Endothelial cell (in vitro differentiated cells): ENCODE measurements around the gene MCU. TPM values are rescaled to one million over a fixed set of nuclear protein-coding genes. Genes with fewer than 3 reads are reported as not detected.
A peak's percentile ranks its signal among the peaks of the same experiment; 100 is the strongest.

Experiments
- DNase-seq: peaks from one replicate; pipeline ENCODE4 v3.0.0; 2021; ENCODE audit warnings: low spot score
- H3K27ac Mint-ChIP-seq: one replicate; pipeline ENCODE4 v1.8.0; 2021; ENCODE audit warnings: mixed read lengths, inconsistent platforms; ENCODE audit not compliant: unreplicated experiment
- H3K27me3 Mint-ChIP-seq: one replicate; pipeline ENCODE4 v1.8.0; 2021; ENCODE audit warnings: mild to moderate bottlenecking, moderate library complexity, mixed read lengths, inconsistent platforms; ENCODE audit not compliant: unreplicated experiment
- H3K36me3 Mint-ChIP-seq: one replicate; pipeline ENCODE4 v1.8.0; 2021; ENCODE audit warnings: mild to moderate bottlenecking, low read depth, mixed read lengths, inconsistent platforms; ENCODE audit not compliant: unreplicated experiment
- H3K4me1 Mint-ChIP-seq: one replicate; pipeline ENCODE4 v1.8.0; 2021; ENCODE audit warnings: mild to moderate bottlenecking, mixed read lengths, inconsistent platforms; ENCODE audit not compliant: unreplicated experiment
- H3K4me3 Mint-ChIP-seq: one replicate; pipeline ENCODE4 v1.8.0; 2021; ENCODE audit warnings: mild to moderate bottlenecking, mixed read lengths, inconsistent platforms; ENCODE audit not compliant: unreplicated experiment
- H3K9me3 Mint-ChIP-seq: one replicate; pipeline ENCODE4 v1.8.0; 2021; ENCODE audit warnings: mixed read lengths, inconsistent platforms; ENCODE audit not compliant: unreplicated experiment
- total RNA-seq: library from RNA; stranded (reverse); fragmentation: NEBNext Ultra II Directional; extraction: Animal tissue kit (Norgen Biotek cat#: 25700); gene quantifications from one replicate; pipeline ENCODE4 v1.2.1, GENCODE V29; 2021; ENCODE audit not compliant: unreplicated experiment
- TF ChIP-seq, protein P1 (sequence below): fragments of 200-600 bp; sonication (generic); IDR thresholded peaks from one replicate; pipeline ENCODE4 v1.5.0; 2021; ENCODE audit warnings: antibody characterized with exemption; ENCODE audit not compliant: unreplicated experiment

MCU gene
- total RNA-seq, 1 donor from 2014 or later = 39.6 TPM

DNA sequence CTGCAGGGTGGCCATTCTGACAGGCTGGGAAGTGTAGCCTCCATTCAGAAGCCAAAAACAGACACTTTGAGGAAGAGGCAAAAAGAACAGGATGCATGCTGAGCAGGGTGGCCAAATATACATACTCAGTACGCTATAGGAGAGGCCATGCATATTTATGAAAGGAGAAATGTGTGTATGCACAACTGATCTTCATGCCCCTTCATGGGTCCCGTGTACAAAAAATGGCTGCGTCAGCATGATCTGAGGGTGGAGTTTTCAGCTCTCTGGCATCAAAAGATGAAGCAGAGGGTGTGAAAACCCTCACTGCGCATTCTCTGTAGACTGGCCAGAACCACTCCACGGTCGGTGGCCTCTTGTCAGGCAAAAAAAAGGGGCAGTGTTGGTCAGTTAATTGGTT is 166.1 kb downstream of the MCU start:
- H3K27ac Mint-ChIP-seq = no peak overlapping the region
- H3K4me3 Mint-ChIP-seq = no peak overlapping the region
- TF ChIP-seq, protein P1, sequence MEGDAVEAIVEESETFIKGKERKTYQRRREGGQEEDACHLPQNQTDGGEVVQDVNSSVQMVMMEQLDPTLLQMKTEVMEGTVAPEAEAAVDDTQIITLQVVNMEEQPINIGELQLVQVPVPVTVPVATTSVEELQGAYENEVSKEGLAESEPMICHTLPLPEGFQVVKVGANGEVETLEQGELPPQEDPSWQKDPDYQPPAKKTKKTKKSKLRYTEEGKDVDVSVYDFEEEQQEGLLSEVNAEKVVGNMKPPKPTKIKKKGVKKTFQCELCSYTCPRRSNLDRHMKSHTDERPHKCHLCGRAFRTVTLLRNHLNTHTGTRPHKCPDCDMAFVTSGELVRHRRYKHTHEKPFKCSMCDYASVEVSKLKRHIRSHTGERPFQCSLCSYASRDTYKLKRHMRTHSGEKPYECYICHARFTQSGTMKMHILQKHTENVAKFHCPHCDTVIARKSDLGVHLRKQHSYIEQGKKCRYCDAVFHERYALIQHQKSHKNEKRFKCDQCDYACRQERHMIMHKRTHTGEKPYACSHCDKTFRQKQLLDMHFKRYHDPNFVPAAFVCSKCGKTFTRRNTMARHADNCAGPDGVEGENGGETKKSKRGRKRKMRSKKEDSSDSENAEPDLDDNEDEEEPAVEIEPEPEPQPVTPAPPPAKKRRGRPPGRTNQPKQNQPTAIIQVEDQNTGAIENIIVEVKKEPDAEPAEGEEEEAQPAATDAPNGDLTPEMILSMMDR = no peak

DNA sequence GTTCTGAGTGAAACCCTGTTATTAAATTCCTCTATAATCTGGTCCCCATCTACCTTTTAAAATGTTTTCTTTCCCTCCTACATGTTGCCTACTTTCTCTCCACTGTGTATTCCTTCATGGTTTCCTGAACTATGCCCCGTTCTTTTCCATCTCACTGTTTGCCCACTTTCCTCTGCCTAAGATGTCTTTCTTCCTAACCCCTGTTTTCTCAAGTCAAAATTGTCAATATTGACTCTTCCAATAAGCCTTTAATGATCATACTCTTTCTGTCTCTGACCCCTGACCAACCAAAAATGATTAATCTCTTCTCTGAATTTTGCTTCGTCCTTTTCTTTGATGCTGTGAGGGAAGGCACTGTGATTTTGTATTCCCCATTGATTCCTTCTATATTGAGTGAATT is 171.0 kb downstream of the MCU start:
- TF ChIP-seq, protein P1 = no peak
- DNase-seq = no peak
- no peaks in the 10 kb centered on the region for H3K4me1 Mint-ChIP-seq
- peaks cover 1% of the 10 kb centered on the region for H3K27me3 Mint-ChIP-seq
- no peak overlapping the region for H3K27ac Mint-ChIP-seq
- peaks cover 9% of the 10 kb centered on the region for H3K36me3 Mint-ChIP-seq
- H3K9me3 Mint-ChIP-seq = no peaks in the 10 kb centered on the region
- no peak overlapping the region for H3K4me3 Mint-ChIP-seq

More for the DNA sequence above, 166.1 kb downstream of the MCU start:
- H3K36me3 Mint-ChIP-seq = peaks cover 3% of the 10 kb centered on the region
- DNase-seq = no peak
- H3K4me1 Mint-ChIP-seq = no peaks in the 10 kb centered on the region
- no peaks in the 10 kb centered on the region for H3K27me3 Mint-ChIP-seq
- no peaks in the 10 kb centered on the region for H3K9me3 Mint-ChIP-seq

DNA sequence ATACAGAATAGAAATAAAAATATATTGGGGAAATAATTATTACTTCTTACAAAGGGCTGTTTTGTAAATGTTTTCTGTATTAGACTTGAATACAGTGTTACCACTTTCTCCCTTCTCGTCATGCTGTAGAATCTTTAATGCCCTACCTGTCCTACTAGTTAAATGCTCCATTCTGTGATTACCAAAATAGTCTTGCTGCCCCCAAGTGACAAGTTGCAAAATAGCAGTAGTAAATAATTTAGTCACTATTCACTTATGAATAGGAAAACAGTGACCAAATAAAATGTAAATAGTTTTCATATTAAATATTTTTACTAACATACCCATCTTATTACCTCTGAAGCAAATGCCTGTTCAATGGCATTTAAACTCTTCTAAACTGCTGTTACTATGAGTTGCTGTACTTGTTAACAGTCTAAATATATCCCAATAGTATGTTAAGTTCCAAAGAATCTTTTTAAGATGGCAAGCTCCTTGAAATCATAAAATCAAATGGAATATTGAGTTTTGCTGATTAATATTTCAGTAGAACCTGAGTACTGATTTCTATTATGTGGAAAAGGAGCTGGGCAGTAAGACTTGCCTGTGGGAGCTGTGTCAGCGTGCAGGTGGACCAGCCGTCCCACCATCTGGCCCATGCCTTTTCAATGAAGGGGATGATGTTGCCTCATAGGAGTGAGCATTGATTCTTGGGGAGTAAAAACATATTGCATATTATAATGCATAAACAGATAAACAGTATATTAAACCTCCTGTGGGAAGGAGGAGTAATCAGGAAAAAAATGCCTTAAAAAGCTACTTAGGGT is 183.5 kb downstream of the MCU start:
- peaks cover 2% of the 10 kb centered on the region for H3K27me3 Mint-ChIP-seq
- peaks cover 20% of the 10 kb centered on the region for H3K36me3 Mint-ChIP-seq
- no peak overlapping the region for H3K4me3 Mint-ChIP-seq
- TF ChIP-seq, protein P1 = peak; percentile 35
- H3K4me1 Mint-ChIP-seq = no peaks in the 10 kb centered on the region
- H3K27ac Mint-ChIP-seq = no peak overlapping the region
- no peaks in the 10 kb centered on the region for H3K9me3 Mint-ChIP-seq
- DNase-seq = no peak

DNA sequence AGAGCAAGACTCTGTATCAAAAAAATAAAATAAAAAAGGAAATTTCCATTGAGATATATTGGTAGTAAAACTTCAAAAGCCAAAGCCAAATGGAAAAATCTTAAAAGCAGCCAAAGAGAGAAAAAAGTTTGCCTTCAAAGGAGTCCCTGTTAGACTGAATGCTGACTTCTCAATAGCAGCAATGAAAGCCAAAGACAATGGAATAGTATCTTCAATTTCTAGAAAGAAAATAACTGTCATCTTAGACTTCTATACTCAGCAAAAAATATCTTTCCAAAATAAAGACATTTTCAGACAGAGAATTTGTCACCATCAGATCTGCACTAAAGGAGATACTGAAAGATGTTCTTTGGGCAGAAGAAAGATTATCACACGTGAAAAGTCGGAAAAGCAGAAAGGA is 187.3 kb downstream of the MCU start:
- no peaks in the 10 kb centered on the region for H3K4me1 Mint-ChIP-seq

DNA sequence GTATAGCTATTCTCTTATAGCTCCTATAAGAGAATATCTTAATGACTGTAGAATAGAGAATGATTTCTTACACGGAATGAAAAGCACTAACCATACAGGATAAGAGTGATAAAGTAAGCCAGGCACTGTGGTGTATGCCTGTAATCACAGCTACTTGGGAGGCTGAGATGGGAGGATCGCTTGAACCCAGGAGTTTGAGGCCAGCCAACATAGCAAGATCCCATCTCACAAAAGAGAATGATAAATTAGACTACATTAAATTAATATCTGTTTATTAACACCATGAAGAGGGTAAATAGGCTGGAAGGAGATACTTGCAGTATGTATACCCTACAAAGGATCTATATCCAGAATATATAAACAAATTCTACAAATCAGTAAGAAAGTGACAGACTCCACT is 189.3 kb downstream of the MCU start:
- Mint-ChIP-seq H3K4me1 (peaks cover 10% of the 10 kb centered on the region), H3K9me3 (no peaks in the 10 kb centered on the region), H3K27ac (no peak overlapping the region), H3K36me3 (peaks cover 44% of the 10 kb centered on the region), H3K27me3 (no peaks in the 10 kb centered on the region), H3K4me3 (no peak overlapping the region)
- TF ChIP-seq, protein P1 = no peak
- DNase-seq = no peak

More for the DNA sequence above, 187.3 kb downstream of the MCU start:
- peaks cover 39% of the 10 kb centered on the region for H3K36me3 Mint-ChIP-seq
- peak overlapping the region; percentile 63 for H3K4me3 Mint-ChIP-seq
- H3K27me3 Mint-ChIP-seq = no peaks in the 10 kb centered on the region
- no peak for DNase-seq
- H3K27ac Mint-ChIP-seq = no peak overlapping the region
- no peaks in the 10 kb centered on the region for H3K9me3 Mint-ChIP-seq
- TF ChIP-seq, protein P1 = no peak
